ENCODE results near the gene MIGA2.

DNA sequence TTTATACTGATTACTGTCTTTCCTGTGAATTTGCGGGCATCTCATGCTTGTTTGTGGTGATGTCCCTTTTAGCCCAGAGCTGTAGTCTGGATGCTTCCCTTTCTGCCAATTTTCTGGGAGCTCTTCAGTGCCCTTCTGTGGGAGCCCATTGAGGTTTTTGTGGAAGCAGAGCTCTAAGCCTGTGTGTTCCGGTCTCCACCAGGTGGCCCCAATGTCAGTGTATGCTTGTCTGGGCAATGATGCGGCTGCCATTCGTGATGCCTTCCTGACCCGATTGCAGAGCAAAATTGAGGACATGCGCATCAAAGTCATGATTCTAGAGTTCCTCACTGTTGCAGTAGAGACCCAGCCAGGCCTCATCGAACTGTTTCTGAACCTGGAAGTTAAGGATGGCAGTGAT, 43.4 kb upstream of the MIGA2 start:
- TF ChIP-seq POLR2AphosphoS5 (IDR thresholded peaks at IDR 0.05; ENCODE audit: low read depth, low read length), result no peak
- no peak; the same call in 1 of the 2 replicates for TF ChIP-seq CTCF (IDR thresholded peaks at IDR 0.05)

All from Panc1 (cell line).